GM21619 (cell line): ENCODE data around the gene GOLGA8N.
"Not testable (repeated sequence)": the region's sequence is repeated elsewhere in the genome, so short reads cannot be mapped to it uniquely, and the experiment has no call there.

Source experiments
- ATAC-seq: cut with Tn5 transposase; IDR thresholded peaks from one replicate; pipeline ENCODE4 v1.9.1; 2021; ENCODE audit not compliant: unreplicated experiment

Gene GOLGA8N

DNA sequence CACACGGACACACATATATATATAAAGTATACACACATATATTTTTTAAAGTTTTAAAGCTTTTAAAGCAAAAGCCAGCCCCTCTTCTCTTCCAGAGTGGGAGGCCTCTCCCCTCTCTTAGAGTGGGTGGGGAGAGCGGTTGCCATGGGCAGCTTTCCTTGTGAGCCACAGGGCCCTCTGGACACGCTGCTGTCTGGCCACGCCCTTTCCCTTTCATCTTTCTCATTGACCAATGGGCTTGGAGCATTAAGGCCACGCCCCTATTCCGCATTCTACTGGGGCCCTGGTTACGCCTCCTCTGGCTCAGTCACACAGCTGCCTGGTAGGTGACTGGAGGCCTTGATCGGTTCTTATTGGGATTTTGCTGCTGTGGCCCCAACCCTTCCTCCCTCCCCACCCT is at the start of gene GOLGA8N:
Gene GOLGA8N, plus strand, starts transcription at position 306 of the 400 bp plus-strand sequence.
- not testable (repeated sequence) for ATAC-seq

DNA sequence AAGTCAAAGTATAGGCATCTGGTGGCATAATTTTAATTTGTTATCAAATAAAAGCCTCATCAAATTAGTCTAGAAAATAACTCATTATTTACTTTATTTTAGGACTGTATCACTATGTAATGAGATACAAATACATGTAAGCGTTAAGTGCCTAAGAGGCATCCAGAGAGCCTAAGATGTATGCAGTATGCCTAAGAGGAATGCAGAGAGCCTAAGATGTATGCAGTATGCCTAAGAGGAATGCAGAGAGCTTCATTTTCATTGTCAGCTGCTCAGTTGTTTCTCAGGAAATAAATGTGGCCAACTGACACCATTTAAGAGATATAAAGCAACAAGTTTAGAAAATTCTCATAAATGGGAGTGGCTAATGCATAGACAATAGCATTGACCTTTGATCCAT is 49.8 kb upstream of the GOLGA8N start:
- not testable (repeated sequence) for ATAC-seq

DNA sequence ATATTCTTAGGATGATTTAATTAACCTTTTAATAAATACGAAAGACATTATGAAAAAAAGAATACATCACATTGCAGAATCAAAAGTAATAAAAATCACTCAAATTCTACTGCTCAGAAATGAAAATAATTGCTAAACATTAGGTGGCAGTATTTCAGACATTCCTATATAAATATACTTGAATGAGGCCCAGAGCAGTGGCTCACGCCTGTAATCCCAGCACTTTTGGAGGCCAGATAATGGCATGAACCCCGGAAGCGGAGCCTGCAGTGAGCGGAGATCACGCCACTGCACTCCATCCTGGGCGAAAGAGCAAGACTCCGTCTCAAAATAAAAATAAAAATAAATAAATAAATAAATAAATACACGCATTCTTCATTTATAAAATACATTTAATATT is 48.1 kb upstream of the GOLGA8N start:
- not testable (repeated sequence) for ATAC-seq

DNA sequence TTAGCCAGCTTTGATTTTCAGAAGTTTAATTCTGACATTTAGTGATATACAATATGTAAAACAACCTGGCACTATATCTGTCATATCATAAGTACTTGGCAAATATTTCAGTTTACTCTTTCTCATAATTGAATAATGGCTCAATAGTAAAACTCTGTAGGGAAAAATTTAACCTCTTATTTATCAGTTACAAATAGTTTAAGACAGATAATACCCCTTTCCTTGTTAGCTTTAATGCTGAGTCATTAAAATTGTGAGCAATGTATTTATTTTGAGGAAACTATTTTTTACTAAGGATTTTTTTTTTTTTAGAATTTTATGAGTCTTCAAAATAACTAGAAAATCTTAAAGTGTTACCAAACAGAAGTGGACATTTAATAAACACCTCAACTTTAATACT is 38.7 kb upstream of the GOLGA8N start:
- ATAC-seq: not testable (repeated sequence)

DNA sequence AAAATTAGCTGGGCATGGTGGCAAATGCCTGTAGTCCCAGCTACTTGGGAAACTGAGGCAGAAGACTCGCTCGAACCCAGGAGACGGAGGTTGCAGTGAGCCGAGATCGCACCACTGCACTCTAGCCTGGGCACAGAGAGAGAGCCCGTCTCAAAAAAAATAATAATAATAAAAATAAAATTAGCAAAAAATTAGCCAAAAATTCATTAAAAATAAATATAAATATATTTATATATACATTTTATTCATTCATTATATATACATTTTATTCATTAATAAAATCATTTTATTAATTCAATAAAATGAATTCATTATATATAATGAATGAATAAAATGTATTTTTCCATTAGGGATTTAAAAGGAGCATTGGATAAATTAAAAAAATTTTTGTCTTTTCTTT is 31.1 kb upstream of the GOLGA8N start:
- ATAC-seq: not testable (repeated sequence)

DNA sequence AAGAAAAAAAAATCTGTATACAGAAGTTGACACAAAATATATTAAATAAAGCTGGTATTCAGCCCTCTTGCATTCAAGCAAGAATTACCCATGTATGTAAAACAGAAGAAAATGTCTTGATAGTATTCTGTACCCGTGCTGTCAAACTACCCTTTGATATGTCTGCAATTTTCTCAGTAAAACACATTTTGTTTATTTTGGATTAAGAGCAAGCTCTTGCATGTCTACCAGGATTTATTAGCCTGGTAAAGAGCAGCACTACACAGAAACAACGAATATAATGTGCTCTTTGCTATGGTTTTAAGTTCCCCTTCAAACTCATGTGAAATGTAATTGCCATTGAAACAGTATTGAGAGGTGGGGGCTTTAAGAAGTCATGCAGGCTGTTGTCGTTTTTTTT is 24.3 kb upstream of the GOLGA8N start:
- not testable (repeated sequence) for ATAC-seq

DNA sequence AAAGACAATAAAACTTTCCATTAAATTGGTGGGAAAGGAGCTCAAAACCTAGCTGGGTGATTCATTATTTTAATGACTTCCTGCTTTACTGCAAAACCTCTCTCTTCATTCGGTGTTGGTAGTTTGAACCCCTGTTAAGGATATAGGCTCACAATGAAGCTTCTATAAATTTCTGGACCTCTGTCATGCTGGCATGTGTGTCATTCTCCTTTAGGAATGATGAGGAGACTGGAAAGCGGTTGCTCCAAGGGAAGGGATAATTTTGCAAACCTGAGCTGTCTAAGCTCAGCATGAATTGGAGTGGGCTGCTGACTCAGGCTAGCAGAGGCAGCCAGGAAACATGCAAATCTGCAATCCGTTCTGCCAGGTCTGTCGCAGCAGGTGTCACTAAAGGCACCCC is 14.8 kb upstream of the GOLGA8N start:
- not testable (repeated sequence) for ATAC-seq

DNA sequence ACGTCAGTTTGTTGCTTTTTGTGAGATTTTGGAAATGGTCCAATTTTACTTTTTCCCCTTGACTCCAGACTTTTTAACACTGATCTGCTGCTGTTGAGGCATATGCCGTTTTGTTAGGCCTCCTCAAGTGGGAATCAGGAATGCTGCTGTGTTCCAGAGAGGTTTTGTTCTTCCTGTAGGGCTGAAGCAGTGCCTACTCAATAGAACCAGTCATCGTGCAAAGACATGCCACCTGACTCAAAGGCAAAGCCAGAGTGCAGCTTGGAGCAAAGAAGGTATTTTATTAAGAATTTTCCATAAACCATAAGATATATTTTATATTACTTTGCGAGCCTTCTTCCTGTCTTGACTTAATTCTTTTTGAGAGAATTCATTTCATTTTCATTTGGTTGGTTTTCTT is 7.4 kb upstream of the GOLGA8N start:
- ATAC-seq: not testable (repeated sequence)

DNA sequence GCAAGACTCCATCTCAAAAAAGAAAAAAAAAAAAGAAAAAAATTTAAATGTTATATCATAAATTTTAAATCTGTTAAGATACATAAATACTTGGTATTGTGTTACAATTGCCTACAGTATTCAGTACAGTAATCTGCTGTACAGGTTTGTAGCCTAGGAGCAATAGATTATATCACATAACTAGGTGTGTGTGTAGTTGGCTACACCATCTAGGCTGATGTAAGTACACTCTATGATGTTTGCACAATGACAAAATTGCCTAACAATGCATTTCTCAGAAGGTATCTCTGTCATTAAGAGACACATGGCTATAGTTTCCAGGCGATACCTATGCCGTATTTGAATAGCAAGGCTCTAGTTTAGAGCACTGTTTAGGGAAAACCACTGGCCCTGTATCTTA is 16.3 kb downstream of the GOLGA8N start:
- not testable (repeated sequence) for ATAC-seq

DNA sequence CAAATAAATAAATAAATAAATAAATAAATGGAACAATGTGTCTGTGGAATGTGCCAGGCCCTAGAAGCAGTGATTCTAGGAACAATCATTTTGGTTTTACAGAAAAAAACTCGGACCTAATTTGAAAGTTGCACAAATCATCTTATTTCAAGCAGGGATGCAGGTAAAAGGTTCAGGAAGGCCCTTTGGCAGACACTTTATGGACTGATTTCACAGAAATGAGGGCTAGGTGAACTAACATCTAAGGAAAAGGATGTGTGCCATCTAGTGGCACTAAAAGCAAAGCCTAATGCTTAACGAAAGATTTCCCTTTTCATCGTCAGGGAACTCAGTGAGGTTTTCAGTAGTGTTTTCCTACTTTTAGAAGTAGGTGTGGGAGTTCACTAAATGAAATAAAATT is 17.5 kb downstream of the GOLGA8N start:
- not testable (repeated sequence) for ATAC-seq

DNA sequence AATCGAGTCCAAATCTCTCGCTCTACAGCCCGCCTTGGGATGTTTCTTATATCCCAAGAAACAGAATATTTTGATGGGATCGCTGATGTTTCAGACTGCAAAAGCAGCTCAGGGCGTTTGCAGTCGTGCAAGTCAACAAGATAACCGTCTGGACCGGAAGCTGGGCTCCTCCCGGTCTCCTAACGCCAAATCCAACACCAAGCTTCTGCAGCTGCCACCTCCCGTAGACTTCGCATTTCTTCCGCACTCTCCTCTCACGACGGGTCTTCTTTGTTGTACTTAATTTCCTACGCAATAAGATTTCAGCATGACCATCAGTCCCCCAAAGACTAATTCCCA is 21.4 kb downstream of the GOLGA8N start:
- ATAC-seq: peak; percentile 17

DNA sequence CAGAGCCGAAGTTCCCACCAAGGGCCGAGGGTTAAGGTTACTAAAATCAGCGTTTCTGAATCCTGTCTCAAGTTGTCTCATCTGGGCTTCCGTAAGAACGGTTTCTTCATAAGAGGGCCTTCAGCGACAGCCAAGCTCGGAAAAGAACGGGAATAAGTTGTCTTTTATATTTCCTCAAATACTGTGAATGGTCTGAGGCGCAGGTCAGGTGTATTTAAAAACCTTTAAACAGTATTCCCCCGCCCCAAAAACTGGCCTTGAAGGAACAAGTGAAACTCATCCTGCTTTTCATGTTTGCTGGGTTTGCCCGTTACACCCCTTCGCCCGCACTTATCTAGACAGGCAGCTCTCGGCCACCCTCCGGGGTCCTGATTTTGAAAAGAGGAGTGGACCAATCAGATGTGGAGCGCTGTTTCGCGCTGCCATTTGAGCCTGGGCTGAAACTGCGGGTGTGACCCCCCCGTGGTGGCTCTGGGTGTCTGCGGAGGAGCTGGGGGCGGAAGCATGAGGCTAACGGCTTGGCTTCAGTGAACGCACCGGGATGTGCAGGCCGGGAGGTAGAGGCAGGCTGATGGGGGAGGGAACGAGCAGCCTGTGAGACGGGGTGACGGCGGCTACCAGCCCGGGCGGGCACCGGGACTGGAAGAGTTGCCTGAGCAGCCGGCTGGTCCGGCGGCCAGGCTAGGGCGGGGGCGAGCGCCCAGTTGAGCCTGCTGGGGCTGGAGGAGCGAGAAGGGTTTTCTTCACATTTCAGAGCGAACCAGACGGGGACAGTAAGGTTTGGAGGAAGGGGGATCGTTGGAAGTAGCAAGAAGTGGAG is 22.0 kb downstream of the GOLGA8N start, which contains the start of gene ARHGAP11A:
Gene ARHGAP11A, plus strand, starts transcription at position 454 of the 820 bp plus-strand sequence. CDS start 708 bp downstream, outside the sequence.
- peak; percentile 69 for ATAC-seq

DNA sequence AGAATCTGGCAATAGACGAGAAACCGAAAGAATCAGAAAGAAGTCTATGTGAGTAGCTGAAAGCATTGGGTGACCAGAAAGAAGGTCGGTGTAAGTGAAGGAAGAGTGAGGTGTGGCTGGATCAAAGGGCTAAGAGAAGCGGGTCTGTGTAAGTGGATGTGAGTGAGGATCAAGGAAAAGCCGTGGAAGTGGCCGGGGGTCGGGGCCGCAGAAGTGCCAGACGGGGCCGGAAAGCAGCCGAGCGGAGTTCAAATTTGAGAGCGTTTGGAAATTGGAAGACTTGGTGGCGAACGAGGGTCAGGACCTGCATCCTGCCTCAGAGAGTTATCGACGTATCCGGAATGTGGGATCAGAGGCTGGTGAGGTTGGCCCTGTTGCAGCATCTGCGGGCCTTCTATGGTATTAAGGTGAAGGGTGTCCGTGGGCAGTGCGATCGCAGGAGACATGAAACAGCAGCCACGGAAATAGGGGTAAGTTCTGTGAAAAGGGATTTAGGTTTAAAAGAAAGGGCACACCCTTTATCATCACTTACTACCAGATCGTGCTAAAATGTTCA is 22.7 kb downstream of the GOLGA8N start:
- peak; percentile 7 for ATAC-seq

DNA sequence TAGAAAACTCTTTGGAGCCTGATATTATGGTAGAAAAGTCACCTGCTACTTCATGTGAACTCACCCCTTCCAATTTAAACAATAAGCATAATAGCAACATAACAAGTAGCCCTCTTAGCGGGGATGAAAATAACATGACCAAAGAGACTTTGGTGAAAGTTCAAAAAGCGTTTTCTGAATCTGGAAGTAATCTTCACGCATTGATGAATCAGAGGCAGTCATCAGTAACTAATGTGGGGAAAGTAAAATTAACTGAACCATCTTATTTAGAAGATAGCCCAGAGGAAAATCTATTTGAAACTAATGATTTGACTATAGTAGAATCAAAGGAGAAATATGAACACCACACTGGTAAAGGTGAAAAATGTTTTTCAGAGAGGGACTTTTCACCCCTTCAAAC is 43.2 kb downstream of the GOLGA8N start:
- no peak for ATAC-seq

DNA sequence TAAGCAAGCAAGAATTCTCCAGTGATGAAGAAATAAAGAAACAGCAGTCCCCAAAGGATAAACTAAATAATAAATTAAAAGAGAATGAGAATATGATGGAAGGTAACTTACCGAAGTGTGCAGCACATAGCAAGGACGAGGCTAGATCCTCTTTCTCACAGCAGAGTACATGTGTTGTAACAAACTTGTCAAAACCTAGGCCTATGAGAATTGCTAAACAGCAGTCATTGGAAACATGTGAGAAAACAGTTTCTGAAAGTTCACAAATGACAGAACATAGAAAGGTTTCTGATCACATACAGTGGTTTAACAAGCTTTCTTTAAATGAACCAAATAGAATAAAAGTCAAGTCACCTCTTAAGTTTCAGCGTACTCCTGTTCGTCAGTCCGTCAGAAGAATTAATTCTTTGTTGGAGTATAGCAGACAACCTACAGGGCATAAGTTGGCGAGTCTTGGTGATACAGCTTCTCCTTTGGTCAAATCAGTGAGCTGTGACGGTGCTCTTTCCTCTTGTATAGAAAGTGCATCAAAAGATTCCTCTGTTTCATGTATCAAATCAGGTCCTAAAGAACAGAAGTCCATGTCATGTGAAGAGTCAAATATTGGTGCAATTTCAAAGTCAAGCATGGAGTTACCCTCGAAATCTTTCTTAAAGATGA is 43.8 kb downstream of the GOLGA8N start:
- no peak for ATAC-seq

DNA sequence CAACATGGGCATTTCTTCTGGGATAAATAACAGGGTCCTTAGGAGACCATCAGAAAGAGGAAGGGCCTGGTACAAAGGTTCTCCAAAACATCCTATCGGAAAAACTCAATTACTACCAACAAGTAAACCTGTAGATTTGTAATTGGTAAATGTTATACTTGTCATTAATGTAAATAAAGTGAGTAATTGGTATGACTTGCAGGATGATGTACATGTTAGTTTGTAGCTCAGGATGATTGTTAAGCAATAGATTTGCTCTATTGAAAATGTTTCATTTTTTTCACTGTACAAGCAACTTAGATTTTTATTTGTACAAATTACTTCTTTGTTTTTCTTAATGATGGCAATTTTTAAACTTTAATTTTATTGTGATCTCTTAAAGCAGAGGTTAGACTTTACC is 44.4 kb downstream of the GOLGA8N start:
- ATAC-seq: no peak

DNA sequence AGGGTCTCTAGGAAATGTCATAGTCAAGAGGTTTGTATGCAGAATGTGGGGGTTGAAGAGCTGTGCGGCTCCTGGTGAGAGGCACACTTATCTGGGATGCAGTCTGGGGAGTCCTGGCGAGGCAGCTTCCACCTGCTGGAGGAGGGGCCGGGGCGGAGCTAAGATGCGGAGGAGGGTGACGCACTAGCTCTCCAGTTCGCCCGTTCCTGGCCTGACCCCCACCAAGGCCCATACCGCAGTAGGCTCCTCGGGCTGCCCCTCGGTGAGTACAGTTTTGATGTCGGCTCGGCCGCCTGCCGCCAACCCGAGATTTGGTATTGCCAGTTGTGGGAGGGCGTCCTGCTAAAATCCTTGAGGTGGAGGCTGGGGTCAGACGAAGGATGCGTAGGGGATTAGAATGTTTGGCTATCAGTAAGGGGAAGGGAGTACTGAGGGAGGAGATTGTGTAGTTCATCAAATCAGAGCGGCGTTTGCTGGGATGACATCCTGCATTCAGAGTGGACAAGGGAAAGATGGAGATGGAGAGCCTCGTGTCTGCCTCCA is 48.3 kb downstream of the GOLGA8N start, which contains the start of gene SCG5:
Gene SCG5, plus strand, starts transcription at position 194 of the 543 bp plus-strand sequence. CDS start 1,883 bp downstream, outside the sequence.
- ATAC-seq: no peak

DNA sequence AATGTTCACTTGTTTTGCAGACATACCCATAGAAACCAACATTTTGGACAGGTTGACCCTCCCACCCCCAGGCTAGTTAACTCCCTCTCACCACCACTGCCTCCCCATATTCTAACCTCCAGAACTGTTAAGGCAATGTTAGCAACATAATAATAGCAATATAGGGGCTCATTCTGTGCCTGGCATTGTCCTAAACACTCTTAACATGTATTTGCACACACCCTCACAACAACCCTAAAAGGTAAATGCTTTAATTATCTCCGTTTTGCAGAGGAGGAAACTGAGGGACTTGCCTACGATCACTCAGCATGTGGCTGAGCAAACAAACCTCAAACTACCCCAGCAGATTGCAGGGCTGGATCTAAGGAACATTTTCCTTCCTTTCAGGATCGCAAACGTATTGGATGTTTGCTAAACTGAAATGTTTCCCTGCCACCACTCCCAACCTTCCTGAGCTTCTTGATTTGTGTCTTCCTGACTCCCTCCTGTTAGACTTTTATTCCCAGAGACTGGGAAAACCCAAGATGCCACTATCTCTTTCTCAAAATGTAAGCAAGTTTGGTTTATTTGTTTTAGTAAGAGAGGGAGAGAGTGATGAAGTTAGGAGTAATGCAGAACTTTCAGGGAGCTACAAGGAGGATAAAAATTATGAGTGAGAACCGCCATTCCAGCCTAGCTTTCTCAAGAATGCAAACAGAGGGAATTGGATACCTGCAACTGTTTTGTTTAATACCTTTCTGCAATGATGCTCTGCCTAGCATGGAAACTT is 49.6 kb downstream of the GOLGA8N start:
- no peak for ATAC-seq

DNA sequence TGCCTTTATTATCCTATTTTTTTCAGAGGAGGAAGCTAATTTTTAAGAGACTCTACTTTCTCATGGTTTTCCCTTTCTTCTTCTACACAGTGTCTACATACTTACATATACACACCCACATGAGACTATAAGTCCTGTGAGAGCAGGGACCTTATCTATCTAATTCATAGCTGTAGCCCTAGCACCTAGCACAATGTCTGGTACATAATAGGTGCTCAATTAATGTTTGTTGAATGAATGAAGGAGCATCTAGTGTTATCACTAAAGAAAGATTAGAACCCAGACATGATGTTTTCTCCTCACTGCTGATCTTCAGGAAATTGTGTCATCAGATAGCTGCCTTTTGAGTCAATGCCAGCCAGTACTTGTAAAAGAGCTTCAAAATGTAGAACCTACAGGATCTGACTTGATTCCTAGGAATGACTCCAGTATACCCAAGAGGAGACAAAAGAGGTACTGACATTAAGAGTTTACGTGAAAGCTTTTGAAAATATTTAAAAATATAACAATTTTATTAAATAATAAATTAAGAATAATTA is 50.7 kb downstream of the GOLGA8N start:
- no peak for ATAC-seq

DNA sequence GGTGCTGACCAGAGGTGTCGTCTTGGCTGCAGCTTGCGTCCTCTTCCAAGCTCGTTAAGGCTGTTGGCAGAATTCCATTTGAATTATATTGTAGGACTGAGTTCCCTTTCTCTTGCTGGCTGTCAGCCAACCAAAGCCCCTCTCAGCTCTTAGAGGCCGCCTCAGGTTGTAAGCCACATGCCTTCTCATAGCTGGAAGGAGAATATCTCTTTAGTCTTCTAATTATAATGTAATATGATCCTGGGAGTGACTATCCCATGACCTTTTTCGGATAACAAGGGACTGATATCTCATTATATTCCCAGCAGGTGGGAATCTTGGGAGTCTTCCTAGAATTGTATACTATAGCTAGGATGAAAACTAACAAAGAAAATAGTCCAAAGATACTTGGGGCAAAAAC is 53.0 kb downstream of the GOLGA8N start:
- ATAC-seq: no peak

DNA sequence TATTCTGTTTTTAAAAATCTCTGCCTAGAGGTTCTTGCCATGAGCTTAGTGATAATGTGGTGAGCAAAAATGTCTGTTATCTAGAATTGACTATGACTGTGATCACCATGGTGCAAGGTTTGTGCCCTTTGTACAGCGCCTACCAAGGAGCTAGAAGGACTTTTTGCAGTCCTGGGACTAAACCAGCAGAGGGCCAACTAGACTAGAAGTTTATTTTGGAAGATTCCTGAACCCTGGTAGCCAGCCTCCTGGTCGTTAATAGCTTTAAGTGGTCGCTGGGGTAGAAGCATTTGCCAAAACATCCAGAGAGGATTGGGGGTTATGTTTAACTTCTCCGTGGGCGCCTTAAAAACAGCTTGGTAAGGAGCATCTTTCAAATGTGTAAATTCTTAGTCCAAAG is 56.1 kb downstream of the GOLGA8N start:
- no peak for ATAC-seq
